ENCODE measurements around the gene MEGF10. TPM values are rescaled to one million over a fixed set of nuclear protein-coding genes. Genes with fewer than 3 reads are reported as not detected.

MEGF10 gene
- total RNA-seq, 1 donor from 2014 or later: not detected

DNA sequence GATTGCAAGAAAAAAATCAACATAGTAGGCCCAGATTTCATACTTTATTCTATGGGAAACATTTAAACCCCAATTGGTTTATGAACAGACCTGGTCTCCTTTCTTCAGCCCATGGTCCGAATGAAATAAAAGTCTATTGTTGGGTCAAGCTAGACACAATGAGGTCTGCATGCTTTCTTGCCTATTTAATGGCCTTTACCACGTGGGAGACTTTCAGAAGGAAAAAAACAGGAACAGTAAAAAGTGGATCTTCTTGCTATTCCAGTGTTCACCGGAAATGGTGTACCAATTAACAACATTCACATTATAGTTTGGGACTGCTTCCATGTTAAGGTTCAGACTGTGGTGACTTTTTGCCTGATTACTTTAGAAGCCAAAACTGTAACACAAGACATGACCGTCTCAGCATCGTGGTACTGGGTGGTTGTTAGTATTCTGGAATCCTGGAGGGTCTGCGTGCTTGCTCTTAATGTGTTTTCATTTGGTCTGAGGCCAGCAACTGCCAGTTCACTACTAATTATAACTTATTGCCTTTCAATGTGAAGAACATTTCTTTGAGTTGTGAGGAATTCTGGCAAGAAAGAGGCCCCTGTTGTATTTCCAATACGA, 141.5 kb downstream of the MEGF10 start:
- no peaks in the 10 kb centered on the region for H3K27me3 ChIP-seq (ENCODE audit: control insufficient read depth, insufficient read depth, low read length)
- FAIRE-seq (no peak), DNase-seq (ENCODE audit: low read depth) (no peak)
- H3K36me3 ChIP-seq (ENCODE audit: control insufficient read depth, insufficient read depth, low read length): no peaks in the 10 kb centered on the region
- H3K4me3 ChIP-seq (ENCODE audit: low read depth, low read length): no peak overlapping the region
- TF ChIP-seq, protein P1, sequence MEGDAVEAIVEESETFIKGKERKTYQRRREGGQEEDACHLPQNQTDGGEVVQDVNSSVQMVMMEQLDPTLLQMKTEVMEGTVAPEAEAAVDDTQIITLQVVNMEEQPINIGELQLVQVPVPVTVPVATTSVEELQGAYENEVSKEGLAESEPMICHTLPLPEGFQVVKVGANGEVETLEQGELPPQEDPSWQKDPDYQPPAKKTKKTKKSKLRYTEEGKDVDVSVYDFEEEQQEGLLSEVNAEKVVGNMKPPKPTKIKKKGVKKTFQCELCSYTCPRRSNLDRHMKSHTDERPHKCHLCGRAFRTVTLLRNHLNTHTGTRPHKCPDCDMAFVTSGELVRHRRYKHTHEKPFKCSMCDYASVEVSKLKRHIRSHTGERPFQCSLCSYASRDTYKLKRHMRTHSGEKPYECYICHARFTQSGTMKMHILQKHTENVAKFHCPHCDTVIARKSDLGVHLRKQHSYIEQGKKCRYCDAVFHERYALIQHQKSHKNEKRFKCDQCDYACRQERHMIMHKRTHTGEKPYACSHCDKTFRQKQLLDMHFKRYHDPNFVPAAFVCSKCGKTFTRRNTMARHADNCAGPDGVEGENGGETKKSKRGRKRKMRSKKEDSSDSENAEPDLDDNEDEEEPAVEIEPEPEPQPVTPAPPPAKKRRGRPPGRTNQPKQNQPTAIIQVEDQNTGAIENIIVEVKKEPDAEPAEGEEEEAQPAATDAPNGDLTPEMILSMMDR (IDR thresholded peaks at IDR 0.05; ENCODE audit: insufficient read depth, low read length, severe bottlenecking): no peak

DNA sequence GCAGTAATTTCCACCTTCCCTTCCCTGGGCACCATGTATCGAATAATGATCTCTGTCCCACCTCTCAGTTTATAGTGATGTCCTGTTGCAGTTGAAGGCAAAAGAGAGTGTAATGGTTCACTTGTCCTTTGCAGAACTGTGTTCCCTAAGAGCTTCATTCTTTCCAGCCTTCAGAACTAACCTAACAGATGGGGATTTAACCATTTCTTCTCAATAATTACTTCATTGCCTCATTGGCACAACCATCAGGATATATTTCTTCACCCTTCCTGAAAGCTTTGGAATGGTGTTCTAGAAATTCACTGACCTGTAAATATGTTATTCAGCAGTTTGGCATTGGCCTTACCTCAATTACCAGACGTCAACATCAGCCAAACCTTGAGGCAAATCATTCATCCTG, 142.9 kb downstream of the MEGF10 start:
- Histone ChIP-seq H3K27me3 (ENCODE audit: control insufficient read depth, insufficient read depth, low read length) (no peaks in the 10 kb centered on the region), H3K4me3 (ENCODE audit: low read depth, low read length) (no peak overlapping the region), H3K36me3 (ENCODE audit: control insufficient read depth, insufficient read depth, low read length) (no peaks in the 10 kb centered on the region)
- DNase-seq (ENCODE audit: low read depth): no peak
- FAIRE-seq: no peak
- TF ChIP-seq, protein P1 (IDR thresholded peaks at IDR 0.05; ENCODE audit: insufficient read depth, low read length, severe bottlenecking): no peak

- FAIRE-seq: no peak
- Histone ChIP-seq H3K27me3 (ENCODE audit: control insufficient read depth, insufficient read depth, low read length) (no peaks in the 10 kb centered on the region), H3K4me3 (ENCODE audit: low read depth, low read length) (no peak overlapping the region), H3K36me3 (ENCODE audit: control insufficient read depth, insufficient read depth, low read length) (no peaks in the 10 kb centered on the region)
- TF ChIP-seq, protein P1 (IDR thresholded peaks at IDR 0.05; ENCODE audit: insufficient read depth, low read length, severe bottlenecking): no peak
- no peak for DNase-seq (ENCODE audit: low read depth)
Measured at GRCh38 chr5:127434588-127434987, 144.0 kb downstream of the MEGF10 start.

DNA sequence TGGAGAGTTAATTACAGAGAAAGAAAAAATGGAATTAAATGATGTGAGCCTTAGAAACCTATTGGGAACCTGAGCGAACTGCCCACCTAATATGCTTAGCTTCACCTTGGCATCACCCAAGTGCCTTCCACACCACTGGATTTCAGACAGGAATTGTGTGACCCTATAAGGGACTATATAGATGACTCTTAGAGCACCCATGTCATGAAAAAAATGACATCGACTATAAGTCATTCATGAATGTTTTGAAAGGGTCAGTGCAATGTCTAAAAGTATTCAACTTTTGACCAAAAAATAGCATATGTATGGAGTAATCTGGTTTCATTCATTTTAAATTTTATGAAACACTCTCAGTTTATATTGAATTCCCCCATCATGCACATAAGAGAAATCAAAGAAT, 145.2 kb downstream of the MEGF10 start:
- no peaks in the 10 kb centered on the region for H3K27me3 ChIP-seq (ENCODE audit: control insufficient read depth, insufficient read depth, low read length)
- H3K4me3 ChIP-seq (ENCODE audit: low read depth, low read length): no peak overlapping the region
- DNase-seq (ENCODE audit: low read depth): no peak
- TF ChIP-seq, protein P1 (IDR thresholded peaks at IDR 0.05; ENCODE audit: insufficient read depth, low read length, severe bottlenecking): no peak
- no peak for FAIRE-seq
- no peaks in the 10 kb centered on the region for H3K36me3 ChIP-seq (ENCODE audit: control insufficient read depth, insufficient read depth, low read length)

DNA sequence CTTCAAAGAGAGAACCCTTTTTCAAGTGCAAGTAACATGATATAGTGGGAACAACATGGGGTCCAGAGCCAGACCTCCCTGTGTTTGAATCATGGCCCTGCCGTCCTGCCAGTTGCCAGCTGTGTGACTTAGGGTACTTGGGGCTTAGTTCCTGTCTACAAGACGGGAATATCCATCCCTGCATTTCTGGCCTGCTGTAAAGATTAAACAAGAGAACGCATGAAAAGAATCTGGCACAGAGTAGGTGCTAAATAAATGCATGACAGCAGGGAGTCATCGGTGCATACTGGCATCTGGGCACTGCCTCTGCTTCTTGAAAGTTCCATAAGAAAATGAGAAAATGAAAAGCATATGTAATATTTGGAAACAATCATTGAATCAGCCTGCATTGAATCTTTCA, 149.0 kb downstream of the MEGF10 start:
- TF ChIP-seq, protein P1 (IDR thresholded peaks at IDR 0.05; ENCODE audit: insufficient read depth, low read length, severe bottlenecking): no peak
- DNase-seq (ENCODE audit: low read depth) (no peak), FAIRE-seq (no peak)
- no peak overlapping the region for H3K4me3 ChIP-seq (ENCODE audit: low read depth, low read length)
- H3K36me3 ChIP-seq (ENCODE audit: control insufficient read depth, insufficient read depth, low read length): no peaks in the 10 kb centered on the region
- H3K27me3 ChIP-seq (ENCODE audit: control insufficient read depth, insufficient read depth, low read length): no peaks in the 10 kb centered on the region

- TF ChIP-seq, protein P1 (IDR thresholded peaks at IDR 0.05; ENCODE audit: insufficient read depth, low read length, severe bottlenecking): no peak
- DNase-seq (ENCODE audit: low read depth) (no peak), FAIRE-seq (no peak)
- no peaks in the 10 kb centered on the region for H3K27me3 ChIP-seq (ENCODE audit: control insufficient read depth, insufficient read depth, low read length)
- no peak overlapping the region for H3K4me3 ChIP-seq (ENCODE audit: low read depth, low read length)
- no peaks in the 10 kb centered on the region for H3K36me3 ChIP-seq (ENCODE audit: control insufficient read depth, insufficient read depth, low read length)
Measured at GRCh38 chr5:127440831-127441230, 150.2 kb downstream of the MEGF10 start.

Measured in bronchial epithelial cell (primary cell).